Vagina (tissue), 2 donors: ENCODE data around the gene PRXL2B. TPM values are rescaled to one million over a fixed set of nuclear protein-coding genes. Genes with fewer than 3 reads are reported as not detected.
"Not testable (repeated sequence)": the region's sequence is repeated elsewhere in the genome, so short reads cannot be mapped to it uniquely, and the experiment has no call there.

ENCODE experiments used
- DNase-seq, 2 donors: peaks; one replicate each; pipeline ENCODE4 v3.0.0-alpha.2; 2017; ENCODE audit errors: extremely low spot score in 2 of 2
- H3K27ac ChIP-seq: fragments of 200-600 bp; sonication (generic); one replicate; pipeline ENCODE4 v1.5.1; 2019
- H3K27me3 ChIP-seq: fragments of 200-600 bp; sonication (generic); one replicate; pipeline ENCODE4 v1.5.1; 2019
- H3K36me3 ChIP-seq, 2 donors: fragments of 200-600 bp; sonication (generic); one replicate each; pipeline ENCODE4 v1.5.1; 2017 to 2019
- H3K4me1 ChIP-seq: fragments of 200-600 bp; sonication (generic); one replicate; pipeline ENCODE4 v1.5.1; 2019
- H3K4me3 ChIP-seq, 2 donors: fragments of 200-600 bp; sonication (generic); 1 replicate in 1 of 2; 2 replicates in 1 of 2; pipeline ENCODE4 v1.5.1; 2016 to 2019
- H3K9me3 ChIP-seq: fragments of 200-600 bp; sonication (generic); one replicate; pipeline ENCODE4 v1.5.1; 2019
- CTCF ChIP-seq, 3 experiments: fragments of 450-650 bp in 2 of 3; fragments of 200-600 bp in 1 of 3; sonication (generic) in 1 of 3; IDR thresholded peaks; one replicate each; pipeline ENCODE4 v1.5.1; 2017 to 2019; ENCODE audit warnings: antibody characterized with exemption in 3 of 3, mild to moderate bottlenecking in 2 of 3, moderate library complexity in 2 of 3
- POLR2A ChIP-seq, 2 donors: fragments of 450-650 bp; IDR thresholded peaks; one replicate each; pipeline ENCODE4 v1.6.1; 2017; ENCODE audit warnings: antibody characterized with exemption in 2 of 2, mild to moderate bottlenecking in 2 of 2, moderate library complexity in 2 of 2
- POLR2AphosphoS5 ChIP-seq, 2 donors: sonication (generic); formaldehyde crosslinking; IDR thresholded peaks; one replicate each; pipeline ENCODE4 v1.9.0; 2017; ENCODE audit warnings: antibody characterized with exemption in 2 of 2, mild to moderate bottlenecking in 2 of 2, low read depth in 1 of 2; ENCODE audit not compliant: insufficient read depth in 1 of 2
- intact Hi-C: fragments of 100-400 bp; cut with DNase I; formaldehyde crosslinking; loops from one replicate; pipeline ENCODE4 v1.15.1; 2023
- total RNA-seq: library from RNA; depleted of rRNA; stranded (reverse); fragments of >200 nt; gene quantifications from one replicate; pipeline ENCODE4 v1.2.3, GENCODE V29; 2016

Gene PRXL2B
- total RNA-seq, 1 donor from 2014 or later = 16.2 TPM

- TF ChIP-seq POLR2A (IDR thresholded peaks at IDR 0.05) (no peak), CTCF (IDR thresholded peaks at IDR 0.05) (no peak), POLR2AphosphoS5 (IDR thresholded peaks at IDR 0.05; ENCODE audit: insufficient read depth in 1 of 2, low read depth in 1 of 2) (no peak)
- H3K27me3 ChIP-seq = no peaks in the 10 kb centered on the region
- peaks cover 6% of the 10 kb centered on the region for H3K4me1 ChIP-seq
- no peak for DNase-seq
- no peak overlapping the region for H3K27ac ChIP-seq
- H3K4me3 ChIP-seq = no peak overlapping the region
- no peaks in the 10 kb centered on the region for H3K36me3 ChIP-seq
- intact Hi-C loops = no loop called here
- no peaks in the 10 kb centered on the region for H3K9me3 ChIP-seq
Measured at GRCh38 chr1:2569060-2569459, 17.5 kb upstream of the PRXL2B start.

DNA sequence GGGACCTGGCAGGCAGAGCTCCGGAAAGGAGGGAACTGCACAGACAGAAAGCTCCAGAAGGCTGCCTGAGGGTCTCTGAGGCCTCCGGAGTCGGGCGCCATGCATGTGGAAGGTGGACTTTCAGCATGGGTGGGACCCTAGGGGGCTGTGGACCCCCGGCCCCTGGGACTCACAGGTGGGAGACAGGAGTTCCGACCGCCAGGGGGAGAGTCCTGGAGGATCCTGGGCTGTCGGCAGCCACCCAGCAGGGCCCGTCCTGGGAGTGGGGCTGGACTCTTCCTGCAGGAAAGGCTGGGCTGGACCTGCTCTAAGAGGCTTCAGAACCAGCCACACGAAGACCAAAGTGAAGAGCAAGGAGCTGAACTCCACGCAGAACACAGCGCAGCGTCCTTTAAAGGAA, 16.9 kb upstream of the PRXL2B start:
- H3K36me3 ChIP-seq, H3K27ac ChIP-seq, H3K9me3 ChIP-seq, H3K4me3 ChIP-seq, DNase-seq, H3K27me3 ChIP-seq, H3K4me1 ChIP-seq, intact Hi-C loops: not testable (repeated sequence)

DNA sequence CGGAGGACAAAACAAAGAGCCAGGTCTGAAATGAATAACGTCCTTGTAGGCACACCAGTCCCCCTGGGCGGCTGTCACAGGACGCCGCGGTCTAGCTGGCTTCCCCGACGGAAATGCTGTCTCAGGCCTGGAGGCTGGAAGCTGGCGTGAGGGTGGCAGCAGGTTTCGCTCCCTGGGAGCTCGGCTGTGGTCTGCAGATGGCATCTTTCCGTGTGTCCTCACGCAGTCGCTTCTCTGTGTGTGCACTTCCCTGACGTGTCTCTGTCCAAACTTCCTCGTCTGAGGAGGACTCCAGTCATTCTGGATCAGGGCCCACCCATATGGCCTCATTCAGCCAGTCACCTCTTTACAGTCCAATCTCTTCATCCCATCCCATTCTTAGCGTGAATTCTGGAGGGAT, 16.2 kb upstream of the PRXL2B start:
- intact Hi-C loops = no loop called here
- Histone ChIP-seq H3K27me3 (no peaks in the 10 kb centered on the region), H3K27ac (no peak overlapping the region), H3K9me3 (no peaks in the 10 kb centered on the region), H3K4me3 (no peak overlapping the region), H3K4me1 (no peaks in the 10 kb centered on the region), H3K36me3 (no peaks in the 10 kb centered on the region)
- no peak for DNase-seq
- TF ChIP-seq CTCF (IDR thresholded peaks at IDR 0.05) (no peak), POLR2A (IDR thresholded peaks at IDR 0.05) (no peak), POLR2AphosphoS5 (IDR thresholded peaks at IDR 0.05; ENCODE audit: insufficient read depth in 1 of 2, low read depth in 1 of 2) (no peak)

DNA sequence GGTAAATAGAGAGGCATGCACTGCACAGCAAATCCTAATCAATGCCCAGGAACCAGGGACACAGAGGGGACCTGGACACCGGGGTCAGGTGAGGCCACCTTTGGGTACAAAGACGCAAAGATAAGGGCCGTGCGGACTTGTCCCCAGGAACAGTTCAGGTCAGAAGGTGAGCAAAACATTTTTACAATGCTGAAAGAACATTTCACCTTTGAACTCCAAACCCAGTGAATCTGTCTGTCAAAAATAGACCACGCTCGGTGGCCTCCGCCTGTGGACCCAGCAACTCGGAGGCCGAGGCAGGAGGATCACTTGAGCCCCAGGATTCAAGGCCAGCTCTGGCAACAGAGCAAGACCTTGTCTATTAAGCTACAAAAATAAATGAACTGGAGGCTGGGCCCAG, 15.2 kb upstream of the PRXL2B start:
- H3K27me3 ChIP-seq = no peaks in the 10 kb centered on the region
- H3K4me3 ChIP-seq = no peak overlapping the region
- no peak overlapping the region for H3K27ac ChIP-seq
- H3K36me3 ChIP-seq = no peaks in the 10 kb centered on the region
- intact Hi-C loops = no loop called here
- H3K9me3 ChIP-seq = no peaks in the 10 kb centered on the region
- no peak for TF ChIP-seq POLR2AphosphoS5 (IDR thresholded peaks at IDR 0.05; ENCODE audit: insufficient read depth in 1 of 2, low read depth in 1 of 2)
- no peak for TF ChIP-seq POLR2A (IDR thresholded peaks at IDR 0.05)
- no peak for TF ChIP-seq CTCF (IDR thresholded peaks at IDR 0.05)
- H3K4me1 ChIP-seq = no peaks in the 10 kb centered on the region
- no peak for DNase-seq

- no peaks in the 10 kb centered on the region for H3K36me3 ChIP-seq
Measured at GRCh38 chr1:2573250-2573920, 13.2 kb upstream of the PRXL2B start.

More at GRCh38 chr1:2573250-2573920, 13.2 kb upstream of the PRXL2B start:
- no peak for TF ChIP-seq CTCF (IDR thresholded peaks at IDR 0.05)
- no peak for TF ChIP-seq POLR2AphosphoS5 (IDR thresholded peaks at IDR 0.05; ENCODE audit: insufficient read depth in 1 of 2, low read depth in 1 of 2)
- TF ChIP-seq POLR2A (IDR thresholded peaks at IDR 0.05) = no peak
- intact Hi-C loops = no loop called here
- no peak overlapping the region for H3K4me3 ChIP-seq
- no peak overlapping the region for H3K27ac ChIP-seq
- H3K4me1 ChIP-seq = peaks cover 8% of the 10 kb centered on the region
- no peak for DNase-seq
- no peaks in the 10 kb centered on the region for H3K9me3 ChIP-seq
- H3K27me3 ChIP-seq = no peaks in the 10 kb centered on the region
